GM23248 (cell line): ENCODE results near the gene SHB. TPM values are rescaled to one million over a fixed set of nuclear protein-coding genes. Genes with fewer than 3 reads are reported as not detected.

Experiments used
- DNase-seq: peaks from one replicate; pipeline ENCODE4 v3.0.0-alpha.2; 2015
- H2AFZ ChIP-seq: fragments of 200-600 bp; sonication (generic); 2 replicates; pipeline ENCODE4 v1.6.1; 2016; ENCODE audit warnings: antibody characterized with exemption
- H3F3A ChIP-seq: fragments of 200-600 bp; sonication (generic); 2 replicates; pipeline ENCODE4 v1.6.1; 2016; ENCODE audit warnings: mild to moderate bottlenecking, antibody characterized with exemption, mixed run types; ENCODE audit not compliant: insufficient read depth
- H3K27ac ChIP-seq: fragments of 200-600 bp; sonication (generic); 2 replicates; pipeline ENCODE4 v1.5.1; 2016; ENCODE audit warnings: mild to moderate bottlenecking
- H3K27me3 ChIP-seq: fragments of 200-600 bp; sonication (generic); replicated peaks from 2 replicates; pipeline ENCODE4 v1.6.1; 2016; ENCODE audit warnings: mild to moderate bottlenecking; ENCODE audit not compliant: insufficient read depth
- H3K36me3 ChIP-seq: fragments of 200-600 bp; sonication (generic); 2 replicates; pipeline ENCODE4 v1.6.1; 2016; ENCODE audit warnings: low read depth, mild to moderate bottlenecking
- H3K4me1 ChIP-seq: fragments of 200-600 bp; sonication (generic); 2 replicates; pipeline ENCODE4 v1.6.1; 2016; ENCODE audit warnings: mild to moderate bottlenecking; ENCODE audit not compliant: insufficient read depth
- H3K4me2 ChIP-seq: fragments of 200-600 bp; sonication (generic); one replicate; pipeline ENCODE4 v1.6.1; 2016; ENCODE audit warnings: mild to moderate bottlenecking; ENCODE audit not compliant: unreplicated experiment
- H3K4me3 ChIP-seq: fragments of 200-600 bp; sonication (generic); 2 replicates; pipeline ENCODE4 v1.5.1; 2016; ENCODE audit warnings: mild to moderate bottlenecking
- H3K79me2 ChIP-seq: fragments of 200-600 bp; sonication (generic); 2 replicates; pipeline ENCODE4 v1.6.1; 2016; ENCODE audit warnings: mild to moderate bottlenecking; ENCODE audit not compliant: insufficient read depth
- H3K9ac ChIP-seq: fragments of 200-600 bp; sonication (generic); 2 replicates; pipeline ENCODE4 v1.6.1; 2016; ENCODE audit warnings: mild to moderate bottlenecking
- H3K9me2 ChIP-seq: fragments of 200-600 bp; sonication (generic); 2 replicates; pipeline ENCODE4 v1.6.1; 2016; ENCODE audit warnings: mixed run types, mild to moderate bottlenecking, moderate library complexity; ENCODE audit not compliant: insufficient read depth
- H3K9me3 ChIP-seq: fragments of 200-600 bp; sonication (generic); one replicate; pipeline ENCODE4 v1.6.1; 2017; ENCODE audit warnings: low read depth
- H4K20me1 ChIP-seq: fragments of 200-600 bp; sonication (generic); 2 replicates; pipeline ENCODE4 v1.6.0; 2016; ENCODE audit not compliant: insufficient read depth
- EZH2 ChIP-seq: fragments of 200-600 bp; sonication (generic); IDR thresholded peaks from 2 replicates; pipeline ENCODE4 v1.6.1; 2018; ENCODE audit warnings: antibody characterized with exemption, mild to moderate bottlenecking; ENCODE audit not compliant: insufficient read depth, poor library complexity, severe bottlenecking
- EZH2phosphoT487 ChIP-seq: fragments of 200-600 bp; sonication (generic); IDR thresholded peaks from 2 replicates; pipeline ENCODE4 v1.6.1; 2018; ENCODE audit warnings: antibody characterized with exemption, moderate library complexity, mild to moderate bottlenecking, low read depth; ENCODE audit not compliant: insufficient read depth
- WGBS, 2 experiments: methylation state at CpG; one replicate each; pipeline ENCODE4 v1.1.6; 2015 to 2017; ENCODE audit warnings: low lambda C conversion rate in 2 of 2, low coverage in 1 of 2; ENCODE audit errors: missing lambda C conversion rate in 2 of 2; 5-methylcytosine and 5-hydroxymethylcytosine counted together
- in situ Hi-C: fragments of 300-500 bp; cut with MboI; formaldehyde crosslinking; loops from 2 replicates; pipeline ENCODE4 v1.15.0; 2020
- polyA plus RNA-seq: library from polyadenylated mRNA; unstranded; fragments of >200 nt; fragmentation: Nextera tagmentation; extraction: Ambion mirVana; gene quantifications from 2 replicates; pipeline ENCODE4 v1.2.1, GENCODE V29; 2016
- total RNA-seq: library from RNA; depleted of rRNA; stranded (reverse); fragments of >200 nt; shearing (Covaris generic); gene quantifications from 2 replicates; pipeline ENCODE4 v1.2.3, GENCODE V29; 2014

The SHB gene
- total and polyA plus RNA-seq, 2 experiments from 2014 or later: 3.9 to 11.1 TPM

DNA sequence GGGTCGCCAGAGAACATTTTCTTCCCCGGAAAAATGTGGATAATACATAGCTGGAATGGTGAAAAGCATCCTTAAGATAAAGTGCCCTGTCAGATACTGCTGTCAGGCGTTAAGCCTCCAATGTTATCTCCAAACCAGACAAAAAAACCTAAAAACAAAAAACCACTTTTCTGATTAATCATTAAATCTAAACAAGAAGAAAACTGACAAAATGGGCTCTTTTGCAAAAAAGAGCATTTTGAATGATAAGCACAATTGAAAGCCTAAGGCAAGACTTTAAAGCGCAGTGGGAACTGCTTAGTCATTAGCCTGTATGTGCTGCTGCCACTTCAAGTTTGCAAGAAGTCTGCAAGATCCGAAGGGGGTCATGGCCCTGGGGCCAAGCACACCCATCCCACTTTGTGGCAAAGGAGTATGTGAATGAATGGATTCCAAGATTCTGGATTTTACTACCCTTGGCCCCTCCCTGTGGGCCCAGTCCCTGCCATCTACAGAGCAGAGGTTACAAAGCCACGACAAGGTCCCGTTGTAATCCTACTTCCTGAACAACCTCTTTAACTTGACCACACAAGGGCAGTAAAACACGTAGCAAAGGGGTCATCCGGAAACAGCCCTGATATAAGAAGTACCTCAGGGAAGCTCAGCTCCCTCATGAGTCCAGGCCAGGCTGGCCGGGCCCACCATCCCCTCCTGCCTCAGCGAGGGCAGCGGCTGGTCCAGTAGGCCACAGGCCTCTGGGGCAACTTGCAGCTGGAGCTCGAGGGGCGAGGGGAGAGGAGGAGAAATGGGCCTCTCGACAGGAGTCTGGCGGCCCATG, 29.7 kb downstream of the SHB start:
- H3K9ac ChIP-seq: no peak overlapping the region

DNA sequence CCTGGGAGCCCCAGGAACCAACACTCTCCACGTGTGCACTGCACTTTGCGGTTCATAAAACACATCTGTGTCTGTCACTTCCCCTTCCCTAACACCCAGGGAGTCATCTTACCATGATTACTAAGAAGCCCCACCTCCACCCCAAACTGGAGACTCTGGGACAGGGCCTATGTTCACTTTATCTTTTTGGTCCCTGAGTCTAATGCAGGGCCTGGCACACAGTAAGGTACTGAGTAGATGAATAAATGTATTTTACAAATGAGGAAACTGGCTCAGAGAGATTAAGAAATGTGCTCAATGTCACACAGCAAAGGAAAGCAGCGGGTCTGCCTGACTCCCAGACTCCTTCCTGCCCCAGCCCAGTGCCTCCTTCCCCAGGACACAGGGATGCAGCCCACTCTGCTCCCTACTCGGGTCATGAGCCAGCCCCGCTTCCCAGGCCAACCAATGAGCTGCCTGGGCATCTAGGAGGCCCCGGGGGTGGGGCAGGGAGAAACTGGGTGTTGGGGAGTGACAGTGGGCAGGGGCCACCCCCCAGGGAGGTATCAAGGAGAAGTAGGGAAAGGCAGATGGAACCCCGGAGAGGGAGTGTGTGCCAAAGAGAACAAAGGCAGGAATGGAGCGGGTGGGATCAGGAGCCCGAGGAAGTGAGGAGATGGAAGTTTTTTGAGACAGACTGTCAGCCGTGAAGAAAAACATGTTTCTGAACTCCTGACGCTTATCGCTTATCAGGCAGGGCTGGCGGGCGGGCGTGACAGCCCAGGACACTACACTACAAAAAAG, 30.5 kb downstream of the SHB start:
- in situ Hi-C loops: no loop called here

More for the DNA sequence above, 29.7 kb downstream of the SHB start:
- Histone ChIP-seq H3K27ac (no peak overlapping the region), H3K4me1 (peaks cover 51% of the 10 kb centered on the region), H2AFZ (no peak overlapping the region), H4K20me1 (no peaks in the 10 kb centered on the region), H3K79me2 (peaks cover 91% of the 10 kb centered on the region), H3F3A (peaks cover 26% of the 10 kb centered on the region), H3K36me3 (no peaks in the 10 kb centered on the region), H3K27me3 (no peaks in the 10 kb centered on the region), H3K9me3 (no peaks in the 10 kb centered on the region), H3K9me2 (no peaks in the 10 kb centered on the region), H3K4me3 (no peak overlapping the region), H3K4me2 (no peak overlapping the region)
- TF ChIP-seq EZH2 (no peak), EZH2phosphoT487 (no peak)
- 76% methylated on average over 16 of the region's 16 CpGs for WGBS, 2 experiments
- in situ Hi-C loops: no loop called here
- peak; percentile 39 for DNase-seq

DNA sequence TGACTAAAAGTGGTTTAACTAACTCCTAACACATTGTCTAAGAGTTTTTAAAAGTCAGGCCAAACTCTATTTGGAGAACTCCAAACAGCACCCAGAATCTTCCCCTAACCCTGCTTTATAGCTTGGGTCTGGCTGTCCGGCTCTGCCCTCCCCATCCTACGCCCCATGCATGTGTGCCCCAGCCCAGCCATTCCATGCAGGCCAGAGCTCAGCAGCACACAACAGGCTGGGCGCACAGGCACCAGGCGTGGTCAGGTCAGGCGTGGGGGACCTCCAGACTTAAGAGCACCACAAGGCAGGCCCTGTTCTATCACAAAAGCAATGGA, 31.1 kb downstream of the SHB start:
- H3K9me3 ChIP-seq: no peaks in the 10 kb centered on the region
- peaks cover 91% of the 10 kb centered on the region for H3K79me2 ChIP-seq
- H4K20me1 ChIP-seq: no peaks in the 10 kb centered on the region
- H3F3A ChIP-seq: peaks cover 26% of the 10 kb centered on the region
- in situ Hi-C loops: no loop called here
- TF ChIP-seq EZH2phosphoT487 (no peak), EZH2 (no peak)
- H3K9me2 ChIP-seq: no peaks in the 10 kb centered on the region
- H3K4me3 ChIP-seq: no peak overlapping the region
- H3K36me3 ChIP-seq: no peaks in the 10 kb centered on the region
- no peak overlapping the region for H3K27ac ChIP-seq
- no peak overlapping the region for H3K4me2 ChIP-seq
- H2AFZ ChIP-seq: no peak overlapping the region
- 90 to 95% methylated on average over 5 of the region's 5 CpGs for WGBS, 2 experiments
- peaks cover 51% of the 10 kb centered on the region for H3K4me1 ChIP-seq
- DNase-seq: no peak
- 0 out of 2 replicates have a peak overlapping the region, but pooled peaks have one; percentile 18 for H3K9ac ChIP-seq
- H3K27me3 ChIP-seq: no peaks in the 10 kb centered on the region

More for the DNA sequence above, 30.5 kb downstream of the SHB start:
- Histone ChIP-seq H3K79me2 (peaks cover 91% of the 10 kb centered on the region), H3K36me3 (no peaks in the 10 kb centered on the region), H3K4me3 (no peak overlapping the region), H3K9me2 (no peaks in the 10 kb centered on the region), H3K9me3 (no peaks in the 10 kb centered on the region), H3K27ac (no peak overlapping the region), H3K27me3 (no peaks in the 10 kb centered on the region), H3F3A (peaks cover 26% of the 10 kb centered on the region), H3K4me1 (peaks cover 51% of the 10 kb centered on the region), H2AFZ (no peak overlapping the region), H3K4me2 (no peak overlapping the region), H3K9ac (0 out of 2 replicates have a peak overlapping the region, but pooled peaks have one; percentile 18), H4K20me1 (no peaks in the 10 kb centered on the region)
- no peak for DNase-seq
- WGBS, 2 experiments: 85 to 88% methylated on average over 15 of the region's 15 CpGs
- no peak for TF ChIP-seq EZH2phosphoT487
- TF ChIP-seq EZH2: no peak

DNA sequence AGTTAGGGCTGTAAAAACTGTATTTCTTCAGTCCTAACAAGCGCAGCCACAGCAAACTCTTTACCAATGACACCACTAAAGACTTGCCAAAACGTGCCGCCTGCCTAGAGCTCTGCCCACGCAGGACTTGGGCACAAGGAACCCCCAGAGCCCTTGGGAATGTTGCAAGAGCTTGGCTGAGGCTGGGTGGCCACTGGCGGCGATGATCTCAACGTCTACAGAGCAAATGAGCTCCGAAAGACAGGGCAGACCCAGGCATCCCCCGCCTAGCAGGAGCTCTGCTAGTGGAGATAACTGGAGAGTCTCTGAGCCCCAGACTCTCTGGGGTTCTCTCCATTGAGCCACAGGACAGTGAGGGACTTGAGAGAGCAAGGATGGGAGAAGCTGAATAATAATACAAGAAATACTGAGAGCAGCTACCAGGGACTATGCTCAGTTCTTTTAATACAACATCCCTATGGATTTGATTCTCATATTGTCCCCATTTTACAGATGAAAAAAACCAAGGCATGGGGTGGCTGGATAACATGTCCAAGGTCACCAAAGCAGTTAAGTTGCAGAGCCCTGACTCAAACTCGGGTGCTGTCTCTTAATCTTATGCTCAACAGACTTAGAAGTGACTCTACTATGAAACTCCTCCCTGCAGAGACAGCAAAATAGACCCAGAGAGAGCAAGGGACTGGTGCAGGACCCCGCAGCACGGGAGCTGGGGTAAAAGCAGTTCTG, 32.5 kb downstream of the SHB start:
- H3K4me3 ChIP-seq: peak overlapping the region; percentile 22; the same call in 1 of the 2 replicates
- H3K9me3 ChIP-seq: no peaks in the 10 kb centered on the region
- peak; percentile 97 for DNase-seq
- H3K4me1 ChIP-seq: peaks cover 47% of the 10 kb centered on the region
- H3K9me2 ChIP-seq: no peaks in the 10 kb centered on the region
- H3K9ac ChIP-seq: peak overlapping the region; percentile 78
- H3F3A ChIP-seq: peaks cover 26% of the 10 kb centered on the region
- no peaks in the 10 kb centered on the region for H4K20me1 ChIP-seq
- WGBS, 2 experiments: 8 to 9% methylated on average over 12 of the region's 12 CpGs
- TF ChIP-seq EZH2 (no peak), EZH2phosphoT487 (no peak)
- no peaks in the 10 kb centered on the region for H3K36me3 ChIP-seq
- peaks cover 91% of the 10 kb centered on the region for H3K79me2 ChIP-seq
- H2AFZ ChIP-seq: no peak overlapping the region
- in situ Hi-C loops: no loop called here
- peak overlapping the region; percentile 72 for H3K4me2 ChIP-seq
- H3K27ac ChIP-seq: peak overlapping the region; percentile 96
- H3K27me3 ChIP-seq: no peaks in the 10 kb centered on the region
